NCI-H774 (cell line): ENCODE results near the gene MAB21L4.

ENCODE experiments used
- DNase-seq: peaks from one replicate; lab custom pipeline; 2025; lab: John Stamatoyannopoulos, UW

Gene MAB21L4

DNA sequence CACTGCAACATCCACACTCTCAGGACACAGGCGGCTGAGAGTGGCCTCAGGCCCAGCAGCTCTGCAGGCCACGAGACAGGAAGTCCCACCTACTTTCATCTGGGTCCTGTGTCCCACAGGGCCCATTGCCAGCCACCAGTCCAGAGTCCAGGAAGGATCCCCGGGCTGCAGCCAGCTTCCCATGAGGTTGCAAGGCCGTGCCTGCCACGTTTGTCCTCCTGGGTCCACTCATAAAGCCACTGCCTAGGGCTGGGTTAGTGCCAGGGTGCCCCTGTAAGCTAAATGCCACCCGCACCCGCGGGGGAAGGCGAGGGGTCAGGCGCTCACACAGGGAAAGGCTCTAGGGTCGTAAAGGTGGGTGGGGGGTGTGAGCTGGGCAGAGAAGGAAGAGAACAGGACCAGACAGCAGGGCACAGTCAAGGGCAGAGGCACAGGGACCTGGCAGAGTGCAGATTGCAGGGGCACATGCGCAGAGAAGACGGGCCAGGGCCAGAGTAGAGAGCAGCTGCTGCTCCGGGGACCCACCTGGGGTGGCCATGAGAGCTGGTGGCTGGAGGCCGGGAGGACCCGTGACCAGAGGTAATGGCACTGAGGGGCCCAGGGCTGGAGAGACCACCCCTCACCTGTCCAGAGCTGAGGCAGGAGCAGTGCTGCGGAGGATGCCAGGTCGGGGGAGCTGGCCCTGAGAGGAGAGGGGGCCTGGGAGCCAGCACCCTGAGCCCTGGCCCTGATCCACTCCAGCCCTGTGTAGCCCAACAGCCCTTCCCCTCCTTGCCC, 19.3 kb downstream of the MAB21L4 start:
- no peak for DNase-seq

DNA sequence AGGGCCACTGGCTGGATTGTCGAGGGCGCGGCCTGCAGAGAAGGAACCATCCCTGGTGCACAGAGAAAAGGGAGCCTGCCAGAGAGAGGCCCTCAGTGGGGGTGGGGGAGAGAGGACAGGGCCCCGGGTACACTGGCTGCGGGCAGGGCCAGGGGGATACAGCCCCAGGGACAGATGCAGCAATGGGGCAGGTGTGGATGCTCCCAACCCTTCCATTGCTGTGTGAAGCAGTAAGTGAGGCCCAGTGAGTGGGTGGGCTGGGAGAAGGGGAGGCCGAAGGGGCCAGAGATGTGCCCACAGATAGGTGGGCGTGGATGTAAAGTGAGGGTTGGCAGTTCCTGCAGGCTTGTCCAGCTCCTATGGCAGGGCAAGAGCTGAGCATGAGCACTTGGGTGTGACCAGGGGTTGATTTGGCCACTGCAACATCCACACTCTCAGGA, 19.9 kb downstream of the MAB21L4 start:
- DNase-seq, result no peak

DNA sequence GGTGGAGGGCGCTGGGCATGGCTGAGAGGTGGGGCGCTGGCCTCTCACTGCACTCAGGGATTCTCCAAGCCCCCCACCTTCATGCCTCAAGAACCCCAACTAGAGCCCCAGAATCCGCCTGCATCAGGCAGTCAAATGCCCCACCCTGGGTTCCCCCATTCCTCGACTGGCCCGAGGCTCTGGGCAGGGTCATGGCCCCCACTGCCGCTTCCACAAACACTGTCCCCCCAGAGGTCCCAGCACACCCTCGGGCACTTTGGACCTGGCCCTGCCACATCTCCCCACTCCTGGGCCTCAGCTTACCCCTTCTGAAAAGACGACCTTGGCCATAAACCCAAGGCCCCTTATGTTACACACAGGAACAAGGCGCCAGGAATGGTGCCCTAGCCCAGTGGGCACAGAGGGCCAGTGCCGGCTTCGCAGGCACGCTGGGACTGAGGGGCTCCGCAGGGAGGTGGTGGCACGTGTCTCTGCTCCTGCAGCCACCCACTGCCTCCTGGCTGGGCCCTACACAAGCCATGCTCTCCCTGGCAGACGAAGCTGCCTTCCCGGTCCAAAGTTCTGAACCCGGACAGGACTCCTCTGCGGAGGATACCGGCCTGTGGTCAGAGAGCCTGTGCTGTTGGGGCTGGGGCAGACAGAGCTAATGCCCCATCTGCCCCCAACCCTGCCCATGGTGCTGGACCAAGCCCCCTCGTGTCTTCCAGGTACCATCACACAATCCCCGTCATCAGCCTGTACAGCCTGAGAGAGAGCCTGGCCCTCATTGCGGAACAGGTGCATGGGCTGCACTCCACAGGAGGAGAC, 20.5 kb downstream of the MAB21L4 start:
- DNase-seq, result no peak

DNA sequence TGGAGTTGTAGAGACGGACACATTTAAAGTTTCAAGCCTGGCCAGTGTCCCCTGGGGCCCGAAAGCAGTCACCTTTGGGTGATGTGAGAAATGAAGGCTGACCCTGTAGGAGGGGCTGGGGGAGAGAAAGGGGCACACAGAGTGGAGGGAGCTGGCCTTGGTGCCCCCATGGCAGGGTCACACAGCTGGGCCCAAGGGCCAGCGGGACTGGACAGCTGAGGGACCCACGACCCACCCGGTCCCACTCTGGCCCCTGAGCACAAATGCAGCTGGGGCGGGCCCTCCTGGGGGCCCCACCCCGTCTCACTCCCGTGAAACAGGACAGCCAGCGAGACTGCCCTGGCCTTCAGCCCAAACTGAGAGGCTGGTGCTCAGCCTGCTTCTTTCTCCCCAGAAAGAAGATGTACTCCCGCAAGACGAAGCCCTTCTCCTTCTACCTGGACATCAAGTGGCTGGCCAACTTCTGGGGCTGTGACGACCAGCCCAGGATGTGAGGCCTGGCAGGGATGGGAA, 21.2 kb downstream of the MAB21L4 start:
- DNase-seq, result no peak

DNA sequence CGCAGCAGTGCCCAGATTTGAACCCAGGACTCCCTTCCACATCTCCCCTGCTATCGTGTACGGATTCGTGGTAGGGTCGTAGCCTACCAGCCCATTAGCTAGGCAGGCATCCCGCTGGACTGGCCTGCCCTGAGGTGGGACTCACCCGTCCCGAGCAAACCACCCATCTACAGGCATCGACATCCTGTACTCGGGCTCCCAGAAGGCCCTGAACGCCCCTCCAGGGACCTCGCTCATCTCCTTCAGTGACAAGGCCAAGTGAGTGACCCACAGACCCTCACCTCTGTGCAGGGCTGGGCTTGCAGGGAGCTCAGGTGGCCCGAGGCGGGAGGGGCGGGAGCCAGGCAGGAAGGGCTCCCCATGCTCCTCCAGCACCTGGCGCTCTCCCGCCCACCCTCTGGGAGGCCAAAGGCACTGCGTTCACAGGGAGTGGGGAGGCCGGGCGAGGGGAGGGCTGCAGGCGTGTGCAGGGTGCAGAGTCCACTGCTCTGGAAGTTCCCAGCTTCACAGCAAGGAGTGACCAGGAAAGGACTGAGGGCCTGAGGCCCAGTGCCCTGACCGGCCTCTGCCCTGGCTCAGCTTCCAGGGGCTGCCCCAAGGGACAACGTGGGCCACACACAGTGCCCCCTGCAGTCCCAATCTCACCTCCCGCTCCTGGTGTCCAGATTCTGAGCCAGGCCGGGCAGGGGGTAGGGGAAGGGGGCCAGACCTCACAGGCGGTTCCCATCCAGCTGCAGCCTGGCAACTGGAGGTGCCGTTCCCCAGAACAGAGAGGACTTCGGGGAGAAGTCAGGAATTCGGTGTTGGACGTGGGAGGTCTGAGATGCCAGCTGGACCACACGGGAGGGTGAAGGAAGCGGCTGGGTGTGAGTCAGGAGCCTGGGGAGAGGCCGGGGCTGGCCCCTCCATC, 21.9 kb downstream of the MAB21L4 start:
- no peak for DNase-seq

DNA sequence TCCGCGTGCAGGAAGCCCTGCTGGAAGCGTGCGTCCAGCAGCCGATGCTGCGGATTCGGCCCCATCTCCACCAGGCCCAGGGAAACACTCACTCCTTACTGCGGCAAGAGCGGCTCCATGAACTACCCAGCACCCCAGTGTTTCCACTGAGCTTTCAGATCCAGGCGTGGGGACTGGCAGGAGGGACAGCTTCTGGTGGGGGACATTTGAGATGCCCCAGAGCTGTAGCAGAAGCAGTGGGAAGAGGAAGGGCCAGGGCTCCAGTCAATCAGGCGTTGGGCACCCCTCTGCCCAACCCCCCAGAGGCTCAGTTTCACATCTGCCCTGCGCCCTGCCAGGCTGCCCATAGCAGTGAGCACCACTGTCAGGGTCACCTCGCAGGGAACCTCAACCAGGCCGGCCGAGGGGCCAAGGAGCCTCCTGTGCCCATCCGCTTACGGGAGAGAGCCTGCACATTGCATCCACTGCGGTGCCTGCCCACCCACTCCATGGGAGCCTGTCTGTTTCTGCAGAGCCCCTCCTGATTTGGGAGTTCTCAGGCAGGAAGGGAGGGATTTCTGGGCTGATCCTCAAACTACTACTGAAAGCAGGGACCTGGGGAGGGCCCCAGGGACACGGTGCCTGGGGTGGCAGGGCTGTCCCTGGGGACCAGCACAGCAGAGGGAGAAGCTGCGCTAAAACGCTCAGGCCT, 22.7 kb downstream of the MAB21L4 start:
- DNase-seq, result no peak

DNA sequence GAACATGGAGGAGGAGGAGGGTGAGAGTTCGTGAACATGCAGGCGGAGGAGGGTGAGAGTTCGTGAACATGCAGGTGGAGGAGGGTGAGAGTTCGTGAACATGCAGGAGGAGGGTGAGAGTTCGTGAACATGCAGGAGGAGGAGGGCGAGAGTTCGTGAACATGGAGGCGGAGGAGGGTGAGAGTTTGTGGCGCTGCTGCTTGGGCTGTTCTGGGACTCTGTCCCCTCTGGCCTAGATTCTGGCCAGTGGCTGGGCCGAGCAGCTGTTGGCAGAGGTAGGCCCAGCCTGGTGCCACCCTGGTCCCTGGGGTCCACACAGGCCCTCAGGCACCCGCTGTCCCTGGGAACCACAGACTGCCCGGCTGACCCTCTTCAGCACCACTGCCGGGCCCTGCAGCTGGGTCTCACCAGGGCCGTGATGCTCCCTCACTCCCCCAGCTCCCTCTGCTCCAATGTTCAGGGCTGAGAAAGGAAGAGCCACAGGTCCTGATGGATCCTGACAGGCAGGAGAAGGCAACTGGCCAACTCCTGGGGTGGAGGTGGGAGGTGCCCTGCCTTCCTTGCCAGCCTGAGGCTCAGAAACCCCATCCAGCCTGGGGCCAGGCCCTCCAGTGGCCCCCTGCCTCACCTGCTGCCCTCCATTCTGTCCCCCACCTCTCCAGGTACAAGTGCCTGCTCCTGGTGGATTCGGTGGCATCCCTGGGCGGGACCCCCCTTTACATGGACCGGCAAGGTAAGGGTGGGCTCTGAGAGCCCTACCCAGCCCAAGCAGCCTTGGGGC, 23.4 kb downstream of the MAB21L4 start:
- no peak for DNase-seq

DNA sequence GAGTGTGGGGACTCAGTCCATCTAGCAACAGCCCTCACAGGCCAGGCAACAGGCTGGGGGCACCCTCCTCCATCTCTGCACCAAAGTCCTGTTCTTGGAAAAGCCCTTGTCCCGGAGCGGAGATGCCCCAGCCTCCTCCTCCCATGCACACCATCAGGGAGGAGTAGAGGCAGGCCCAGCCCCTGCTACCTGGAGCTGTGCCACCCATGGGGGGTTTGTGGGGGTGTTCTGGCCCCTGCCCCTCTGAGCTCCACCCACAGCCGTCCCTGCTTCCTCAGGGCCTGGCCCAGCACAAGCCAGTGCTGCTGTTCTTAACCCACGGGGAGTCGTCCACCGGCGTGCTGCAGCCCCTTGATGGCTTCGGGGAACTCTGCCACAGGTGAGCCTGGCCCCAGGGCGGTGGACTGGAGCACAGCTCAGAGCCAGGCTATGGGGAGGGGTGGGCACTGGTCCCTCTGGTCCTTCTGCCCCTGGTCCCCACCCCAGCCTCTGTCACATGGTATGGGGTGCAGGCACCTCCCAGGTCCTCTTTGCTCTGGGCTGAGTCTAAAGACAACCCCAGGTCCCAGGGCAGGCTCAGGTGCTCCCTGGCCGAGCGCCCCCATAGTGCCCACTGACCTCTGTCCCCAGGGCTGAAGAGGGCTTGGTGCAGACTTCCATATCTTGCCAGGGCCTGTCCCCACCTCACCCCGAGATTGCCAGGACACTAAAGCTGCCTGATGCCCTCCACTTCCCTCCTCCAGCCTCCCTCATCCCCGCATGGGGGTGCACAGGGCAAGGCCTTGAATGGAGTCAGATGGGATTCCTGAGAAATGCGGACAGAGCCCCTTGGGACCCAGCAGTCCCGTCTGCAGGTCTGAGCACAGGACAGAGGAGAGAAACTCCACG, 24.6 kb downstream of the MAB21L4 start:
- DNase-seq, result no peak

DNA sequence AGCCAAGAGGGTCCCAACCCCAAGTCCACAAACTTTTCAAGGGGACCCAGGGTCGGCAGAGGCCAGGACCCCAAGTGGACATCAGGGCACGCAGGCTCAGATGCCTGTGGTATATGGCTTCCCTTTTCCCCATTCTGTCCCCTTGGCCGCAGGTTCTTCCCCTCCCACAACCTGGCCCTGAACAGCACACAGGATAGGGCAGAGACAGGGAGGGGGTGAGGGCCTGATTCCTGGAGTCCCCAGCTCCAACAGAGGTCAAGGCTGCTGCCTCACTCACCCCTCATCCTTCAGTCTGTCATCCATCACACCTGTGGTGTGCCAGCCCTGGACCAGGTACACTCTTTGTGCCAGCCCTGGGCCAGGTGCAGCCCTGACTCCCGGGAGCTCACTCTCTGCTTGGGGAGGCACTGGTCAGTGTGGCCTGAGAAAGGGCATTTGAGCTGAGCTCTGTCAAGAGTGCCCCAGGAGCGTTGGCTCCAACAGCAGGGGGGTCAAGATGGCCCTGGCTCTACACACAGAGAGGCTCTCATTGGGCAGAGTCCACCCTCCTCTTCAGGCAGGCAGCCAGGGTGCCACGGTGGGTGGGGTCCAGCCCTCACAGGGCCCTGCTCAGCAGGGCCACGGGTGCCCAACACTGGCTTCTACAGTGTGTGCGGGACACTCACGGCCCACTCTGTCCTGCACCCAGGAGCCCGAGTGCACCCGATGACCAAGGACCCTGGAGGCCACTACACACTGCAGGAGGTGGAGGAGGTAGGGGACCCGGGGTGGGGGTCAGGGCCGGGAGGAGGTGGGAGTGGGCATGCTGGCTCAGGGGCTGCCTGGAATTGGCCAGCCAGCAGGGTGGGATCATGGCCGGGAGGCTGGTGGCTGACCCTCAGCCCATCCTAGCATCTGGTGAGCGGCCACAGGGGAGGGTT, 25.7 kb downstream of the MAB21L4 start:
- DNase-seq, result no peak

DNA sequence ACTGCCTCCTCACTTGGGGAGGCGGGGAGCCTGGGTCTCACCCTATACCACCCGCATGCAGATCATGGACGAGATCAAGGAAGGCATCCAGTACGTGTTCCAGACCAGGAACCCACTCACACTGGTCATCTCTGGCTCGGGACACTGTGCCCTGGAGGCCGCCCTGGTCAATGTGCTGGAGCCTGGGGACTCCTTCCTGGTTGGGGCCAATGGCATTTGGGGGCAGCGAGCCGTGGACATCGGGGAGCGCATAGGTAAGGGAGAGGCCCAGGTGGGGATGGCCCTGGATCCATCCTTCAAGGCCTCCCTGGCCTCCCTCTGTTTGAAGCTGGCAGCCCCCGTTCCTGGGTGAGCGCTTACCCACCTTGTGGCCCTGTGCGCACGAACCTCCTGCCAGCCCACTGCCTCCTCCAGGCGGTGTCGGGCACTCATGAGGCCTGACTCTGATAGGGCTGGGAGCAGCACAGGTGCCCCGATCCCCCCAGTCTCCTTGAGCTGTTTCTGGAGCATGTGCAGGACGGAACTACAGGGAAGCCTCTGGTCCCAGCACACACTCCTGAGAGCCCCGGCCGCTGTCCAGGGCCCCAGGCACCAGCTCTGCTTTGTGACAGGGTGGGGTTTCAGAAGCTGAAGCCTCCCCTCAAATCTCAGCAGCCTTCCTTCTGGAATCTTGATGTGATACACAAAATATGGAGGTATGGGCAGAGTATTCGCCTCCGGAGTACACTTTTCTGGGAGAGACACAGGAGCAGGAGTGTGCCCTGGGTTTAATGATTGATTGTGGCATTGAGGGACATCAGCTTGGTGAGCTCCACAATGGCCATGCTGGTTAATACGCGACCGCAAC, 26.6 kb downstream of the MAB21L4 start:
- no peak for DNase-seq

DNA sequence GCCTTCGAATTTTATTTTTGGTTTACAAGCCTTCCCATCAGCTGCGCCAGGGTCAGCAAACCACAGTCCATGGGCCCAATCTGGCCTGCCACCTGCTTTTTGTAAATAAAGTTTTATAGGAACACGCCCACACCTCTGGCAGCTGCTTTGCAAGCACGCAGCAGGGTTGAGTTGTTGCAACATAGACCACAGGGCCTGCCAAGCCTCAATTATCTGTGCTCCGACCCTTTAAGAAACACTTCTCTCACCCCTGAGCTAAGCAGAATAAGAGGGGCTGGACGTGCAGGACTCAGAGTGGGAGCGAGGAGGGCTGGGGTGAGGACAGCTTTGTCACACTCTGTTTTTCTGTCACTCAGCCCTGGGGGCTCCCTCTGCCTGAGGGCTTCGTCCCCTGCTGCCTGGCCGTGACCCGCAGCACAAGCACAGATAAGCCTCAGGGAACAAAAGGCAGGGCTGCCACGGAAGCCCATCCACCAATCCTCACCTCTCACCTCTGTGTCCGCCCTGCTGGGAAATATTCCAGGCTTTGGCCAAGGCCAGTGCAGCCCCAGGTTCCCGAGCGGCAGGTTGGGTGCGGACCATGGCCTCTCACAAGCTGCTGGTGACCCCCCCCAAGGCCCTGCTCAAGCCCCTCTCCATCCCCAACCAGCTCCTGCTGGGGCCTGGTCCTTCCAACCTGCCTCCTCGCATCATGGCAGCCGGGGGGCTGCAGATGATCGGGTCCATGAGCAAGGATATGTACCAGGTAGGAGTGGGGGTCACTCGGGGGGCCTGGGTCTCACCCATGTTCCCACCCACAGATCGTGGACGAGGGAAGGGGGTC, 27.5 kb downstream of the MAB21L4 start, which contains the start of gene AGXT:
TSS of gene AGXT (plus strand) at position 539 of the 823 bp plus-strand sequence. CDS start at position 581, 42 bp downstream.
- DNase-seq, result peak; percentile 55

DNA sequence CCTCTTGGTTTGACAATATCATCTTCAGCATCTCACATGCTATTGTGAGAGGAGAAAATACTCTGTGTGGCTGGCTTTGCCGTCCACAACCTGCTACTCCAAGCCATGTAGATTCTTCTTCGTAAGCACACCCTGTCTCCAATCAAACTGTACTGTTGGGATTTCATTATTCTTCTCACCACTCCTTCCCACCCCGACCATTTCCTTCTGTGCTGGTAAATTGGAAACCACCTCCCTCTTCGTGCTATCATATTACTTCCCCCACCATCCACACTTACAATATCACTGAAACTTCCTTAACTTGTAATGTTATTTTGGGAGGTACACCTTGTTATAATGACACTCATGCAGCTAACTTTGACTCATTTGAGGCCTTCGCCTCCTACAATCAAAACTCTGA, 30.6 kb downstream of the MAB21L4 start:
- DNase-seq, result no peak

DNA sequence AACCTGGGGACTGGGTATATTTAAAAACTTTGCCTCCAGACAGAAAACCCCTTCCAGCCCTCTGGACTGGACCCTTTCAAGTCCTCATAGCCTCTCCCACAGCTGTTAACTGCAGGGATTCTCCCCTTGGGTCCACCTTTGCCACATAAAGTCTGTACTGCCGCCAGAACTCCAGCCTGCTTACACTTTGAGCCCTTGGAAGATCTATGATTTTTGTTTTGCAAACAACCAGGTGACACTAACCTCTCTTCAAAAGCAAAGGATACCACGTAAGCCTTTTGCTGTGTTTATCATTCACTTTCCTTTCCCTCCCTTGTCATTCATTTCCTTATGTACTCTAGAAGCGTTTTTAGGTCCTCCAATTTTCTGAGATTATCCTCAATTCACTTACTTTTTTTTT, 31.5 kb downstream of the MAB21L4 start:
- DNase-seq, result no peak

DNA sequence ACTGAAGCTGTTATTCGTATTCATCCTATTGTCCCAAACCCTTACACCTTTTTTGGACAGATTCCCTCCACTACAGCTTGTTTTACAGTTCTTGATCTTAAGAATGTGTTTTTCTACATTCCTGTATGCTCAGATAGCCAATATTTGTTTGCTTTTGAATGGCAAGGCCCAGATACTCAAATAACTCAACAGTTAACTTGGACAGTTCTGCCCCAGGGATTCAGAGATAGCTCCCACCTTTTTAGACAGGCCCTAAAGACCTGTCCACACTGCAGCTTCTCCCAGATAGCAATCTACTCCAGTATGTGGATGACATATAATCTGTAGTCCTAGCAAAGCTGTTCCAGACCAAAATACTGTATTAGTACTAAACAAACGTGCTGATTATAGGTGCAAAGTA, 34.4 kb downstream of the MAB21L4 start:
- no peak for DNase-seq

DNA sequence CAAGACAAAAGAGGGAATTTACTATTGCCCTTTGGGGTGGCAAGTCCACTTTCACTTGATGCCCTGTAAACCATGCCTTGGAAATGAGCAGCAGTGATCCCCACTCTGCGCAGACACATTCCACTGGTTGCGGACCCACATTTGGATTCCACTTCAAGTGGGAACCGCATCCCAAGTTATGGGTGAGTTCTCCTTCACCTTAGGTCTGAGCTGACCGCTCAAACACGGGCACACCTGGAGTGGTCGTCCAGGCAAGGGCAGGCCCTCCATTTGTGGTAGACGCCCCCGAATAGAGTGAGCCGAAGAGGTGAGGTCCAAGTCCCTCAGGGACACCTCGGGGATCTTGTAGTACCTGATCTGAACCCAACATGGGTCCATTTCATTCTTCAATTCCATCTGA, 37.1 kb downstream of the MAB21L4 start:
- DNase-seq, result no peak

DNA sequence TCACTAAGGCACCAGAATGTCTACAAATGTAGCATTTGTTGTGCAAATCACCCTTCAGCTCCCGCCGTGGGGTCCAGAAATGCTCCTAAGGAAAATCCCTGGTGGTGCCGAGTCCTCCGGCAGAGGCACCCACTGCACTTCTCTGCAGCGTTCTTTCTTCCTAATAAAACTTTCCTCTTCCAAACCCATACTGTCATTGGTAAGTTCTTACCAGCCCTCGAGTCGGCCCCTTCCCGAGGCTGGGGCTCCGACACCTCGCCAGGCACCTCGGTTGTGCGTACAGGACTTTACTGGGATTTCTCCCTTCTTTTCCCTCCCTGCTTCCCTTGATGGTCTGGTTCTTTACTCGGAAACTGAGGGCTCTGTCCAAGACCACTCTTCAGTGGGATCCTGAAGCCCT, 37.6 kb downstream of the MAB21L4 start:
- no peak for DNase-seq
